Effector memory CD4-positive, alpha-beta T cell (primary cell): ENCODE measurements around the gene SEC24C.

ENCODE experiments used
- DNase-seq, 3 donors: peaks; one replicate each; pipeline ENCODE4 v3.0.0-alpha.2; 2020
- H3K27ac ChIP-seq: 2 replicates; pipeline ENCODE4 v1.7.0; 2013; ENCODE audit warnings: mild to moderate bottlenecking, low read length, moderate library complexity; ENCODE audit not compliant: insufficient read depth, poor library complexity, severe bottlenecking
- H3K27me3 ChIP-seq: replicated peaks from 2 replicates; pipeline ENCODE4 v1.7.0; 2013; ENCODE audit warnings: mild to moderate bottlenecking, low read length; ENCODE audit not compliant: insufficient read depth, control insufficient read depth, poor library complexity, severe bottlenecking
- H3K36me3 ChIP-seq: 2 replicates; pipeline ENCODE4 v1.7.0; 2013; ENCODE audit warnings: mild to moderate bottlenecking, low read length, moderate library complexity; ENCODE audit not compliant: control insufficient read depth, insufficient read depth
- H3K4me1 ChIP-seq: 2 replicates; pipeline ENCODE4 v1.7.0; 2013; ENCODE audit warnings: low read length, mild to moderate bottlenecking; ENCODE audit not compliant: control insufficient read depth, insufficient read depth, poor library complexity, severe bottlenecking
- H3K4me3 ChIP-seq: 2 replicates; pipeline ENCODE4 v1.7.0; 2013; ENCODE audit warnings: low read length, low read depth, mild to moderate bottlenecking; ENCODE audit not compliant: insufficient read depth, poor library complexity, severe bottlenecking
- H3K9me3 ChIP-seq: 2 replicates; pipeline ENCODE4 v1.7.0; 2013; ENCODE audit warnings: mild to moderate bottlenecking, low read length, moderate library complexity; ENCODE audit not compliant: control insufficient read depth

Gene SEC24C

GRCh38 chr10:73799899-73800559 lies 55.9 kb downstream of the SEC24C start:
- H3K9me3 ChIP-seq = no peaks in the 10 kb centered on the region
- no peak overlapping the region for H3K4me3 ChIP-seq
- H3K4me1 ChIP-seq = no peaks in the 10 kb centered on the region
- H3K27ac ChIP-seq = no peak overlapping the region
- H3K27me3 ChIP-seq = no peaks in the 10 kb centered on the region
- peaks cover 54% of the 10 kb centered on the region for H3K36me3 ChIP-seq
- DNase-seq = no peak

- Histone ChIP-seq H3K9me3 (no peaks in the 10 kb centered on the region), H3K27ac (no peak overlapping the region), H3K36me3 (peaks cover 56% of the 10 kb centered on the region), H3K27me3 (no peaks in the 10 kb centered on the region), H3K4me1 (no peaks in the 10 kb centered on the region), H3K4me3 (no peak overlapping the region)
- no peak for DNase-seq
Observed at GRCh38 chr10:73800560-73801252, 56.5 kb downstream of the SEC24C start.

- Histone ChIP-seq H3K27me3 (no peaks in the 10 kb centered on the region), H3K36me3 (peaks cover 61% of the 10 kb centered on the region), H3K27ac (no peak overlapping the region), H3K4me1 (no peaks in the 10 kb centered on the region), H3K9me3 (no peaks in the 10 kb centered on the region), H3K4me3 (no peak overlapping the region)
- DNase-seq = no peak
Observed at GRCh38 chr10:73801253-73801590, 57.0 kb downstream of the SEC24C start.

GRCh38 chr10:73802276-73802991 lies 58.3 kb downstream of the SEC24C start:
- no peaks in the 10 kb centered on the region for H3K9me3 ChIP-seq
- H3K27me3 ChIP-seq = no peaks in the 10 kb centered on the region
- H3K27ac ChIP-seq = no peak overlapping the region
- H3K4me1 ChIP-seq = no peaks in the 10 kb centered on the region
- no peak for DNase-seq
- no peak overlapping the region for H3K4me3 ChIP-seq
- peaks cover 67% of the 10 kb centered on the region for H3K36me3 ChIP-seq

GRCh38 chr10:73803680-73804286 lies 59.6 kb downstream of the SEC24C start:
- DNase-seq = no peak
- H3K27ac ChIP-seq = no peak overlapping the region
- H3K36me3 ChIP-seq = peaks cover 72% of the 10 kb centered on the region

GRCh38 chr10:73806176-73806950 lies 62.2 kb downstream of the SEC24C start:
- Histone ChIP-seq H3K4me1 (peaks cover 13% of the 10 kb centered on the region), H3K4me3 (no peak overlapping the region), H3K36me3 (peaks cover 62% of the 10 kb centered on the region), H3K9me3 (no peaks in the 10 kb centered on the region), H3K27ac (no peak overlapping the region), H3K27me3 (no peaks in the 10 kb centered on the region)
- no peak for DNase-seq

More at GRCh38 chr10:73803680-73804286, 59.6 kb downstream of the SEC24C start:
- Histone ChIP-seq H3K27me3 (no peaks in the 10 kb centered on the region), H3K4me1 (no peaks in the 10 kb centered on the region), H3K4me3 (no peak overlapping the region), H3K9me3 (no peaks in the 10 kb centered on the region)

GRCh38 chr10:73807471-73807870 lies 63.3 kb downstream of the SEC24C start:
- no peaks in the 10 kb centered on the region for H3K27me3 ChIP-seq
- no peak for DNase-seq
- peaks cover 13% of the 10 kb centered on the region for H3K4me1 ChIP-seq
- no peaks in the 10 kb centered on the region for H3K9me3 ChIP-seq
- no peak overlapping the region for H3K4me3 ChIP-seq
- no peak overlapping the region for H3K27ac ChIP-seq
- H3K36me3 ChIP-seq = peaks cover 50% of the 10 kb centered on the region

GRCh38 chr10:73808021-73808815 lies 64.0 kb downstream of the SEC24C start:
- Histone ChIP-seq H3K4me1 (peaks cover 13% of the 10 kb centered on the region), H3K27ac (no peak overlapping the region), H3K4me3 (no peak overlapping the region), H3K27me3 (no peaks in the 10 kb centered on the region), H3K36me3 (peaks cover 50% of the 10 kb centered on the region), H3K9me3 (no peaks in the 10 kb centered on the region)
- DNase-seq = no peak
